HG03135 (cell line): ENCODE data around the gene EPB41L3.
"Not testable (repeated sequence)": the region's sequence is repeated elsewhere in the genome, so short reads cannot be mapped to it uniquely, and the experiment has no call there.

Experiments
- ATAC-seq: cut with Tn5 transposase; IDR thresholded peaks from one replicate; pipeline ENCODE4 v1.9.1; 2021; ENCODE audit warnings: mild to moderate bottlenecking, moderate library complexity; ENCODE audit not compliant: unreplicated experiment

Gene EPB41L3

GRCh38 chr18:5532066-5532465, 11.7 kb downstream of the EPB41L3 start:
- no peak for ATAC-seq

DNA sequence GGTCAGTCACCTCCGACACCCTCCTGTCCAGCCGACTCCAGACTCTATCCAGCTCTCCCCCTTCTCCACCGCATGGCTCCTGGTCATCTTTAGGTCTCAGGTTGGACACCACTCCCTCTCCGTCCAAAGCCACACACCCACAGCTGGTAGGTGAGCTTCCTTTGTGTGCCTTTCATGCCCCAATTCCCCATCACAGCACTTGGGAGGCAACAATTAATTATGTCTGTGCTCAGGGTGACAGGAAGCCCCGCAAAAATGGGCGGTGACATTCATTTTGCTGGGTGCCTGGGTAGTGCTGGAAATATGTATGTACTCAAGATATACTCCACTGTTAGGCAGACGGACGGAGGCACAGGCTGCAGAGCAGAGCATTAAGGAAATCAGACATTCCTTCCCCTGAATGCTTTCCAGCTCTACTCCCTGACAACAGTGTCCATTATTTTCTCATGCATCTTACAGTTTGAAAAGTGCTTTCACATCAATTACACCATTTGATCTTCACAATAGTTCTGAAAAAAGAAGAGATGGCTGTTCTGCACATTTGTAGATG, 13.1 kb downstream of the EPB41L3 start:
- no peak for ATAC-seq

DNA sequence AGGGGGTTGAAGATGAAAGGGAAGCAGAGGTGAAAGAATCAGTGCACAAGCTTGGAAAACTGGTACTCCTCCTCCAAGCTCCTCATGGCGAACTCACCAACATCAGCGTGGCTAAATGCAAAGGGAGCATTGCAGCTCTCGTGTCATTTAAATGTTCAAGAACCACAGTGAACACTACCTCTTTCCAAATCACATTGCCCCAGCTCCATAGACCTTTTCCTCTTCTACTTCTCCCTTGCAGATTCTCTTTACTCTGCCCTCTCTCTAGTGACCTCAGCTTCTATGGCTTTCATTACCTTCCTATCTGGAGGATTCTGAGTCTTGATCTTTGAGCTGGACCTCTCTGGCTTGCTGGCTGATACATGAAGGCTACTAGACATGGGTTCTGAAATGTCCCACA, 14.3 kb downstream of the EPB41L3 start:
- ATAC-seq = no peak

GRCh38 chr18:5527603-5528002, 16.2 kb downstream of the EPB41L3 start:
- ATAC-seq = no peak

DNA sequence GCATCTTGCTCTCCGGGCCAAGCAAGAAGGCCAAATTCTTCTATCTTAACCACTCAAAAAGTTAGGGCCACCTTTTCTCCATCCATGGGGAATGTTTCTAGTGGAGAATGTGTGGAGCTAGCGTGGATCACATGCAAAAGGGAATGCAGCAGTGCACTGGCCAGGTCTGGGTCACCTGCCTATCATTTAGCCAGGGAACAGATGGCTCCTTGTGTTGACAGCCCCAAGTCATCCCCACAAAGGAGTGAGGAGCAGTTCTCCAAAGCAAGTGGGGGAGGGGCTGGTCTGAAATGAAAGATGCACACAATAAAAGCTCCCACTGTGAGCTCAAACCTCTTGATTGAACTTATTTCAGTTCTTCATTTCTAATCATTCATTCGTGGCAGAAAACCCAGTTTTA, 19.1 kb downstream of the EPB41L3 start:
- no peak for ATAC-seq

- no peak for ATAC-seq
Observed at GRCh38 chr18:5521000-5521399, 22.8 kb downstream of the EPB41L3 start.

DNA sequence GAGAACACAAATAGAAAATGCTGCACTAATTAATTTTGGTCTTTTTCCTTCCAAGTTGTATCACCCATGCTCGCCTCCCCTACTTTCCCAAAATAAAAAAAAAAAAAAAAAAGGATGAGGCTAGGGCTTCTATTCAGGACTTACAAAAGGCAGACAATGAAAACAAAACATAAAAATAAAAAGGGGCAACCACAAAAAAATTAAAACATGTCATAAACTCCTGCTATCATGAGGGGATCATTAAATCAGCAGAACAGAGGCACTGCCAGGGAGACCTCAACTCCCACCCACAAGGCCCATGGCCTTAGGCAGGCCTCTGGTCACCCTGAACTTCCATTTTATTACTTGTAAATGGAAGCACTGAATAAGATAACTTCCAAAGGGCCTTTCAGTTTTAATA, 23.3 kb downstream of the EPB41L3 start:
- no peak for ATAC-seq

DNA sequence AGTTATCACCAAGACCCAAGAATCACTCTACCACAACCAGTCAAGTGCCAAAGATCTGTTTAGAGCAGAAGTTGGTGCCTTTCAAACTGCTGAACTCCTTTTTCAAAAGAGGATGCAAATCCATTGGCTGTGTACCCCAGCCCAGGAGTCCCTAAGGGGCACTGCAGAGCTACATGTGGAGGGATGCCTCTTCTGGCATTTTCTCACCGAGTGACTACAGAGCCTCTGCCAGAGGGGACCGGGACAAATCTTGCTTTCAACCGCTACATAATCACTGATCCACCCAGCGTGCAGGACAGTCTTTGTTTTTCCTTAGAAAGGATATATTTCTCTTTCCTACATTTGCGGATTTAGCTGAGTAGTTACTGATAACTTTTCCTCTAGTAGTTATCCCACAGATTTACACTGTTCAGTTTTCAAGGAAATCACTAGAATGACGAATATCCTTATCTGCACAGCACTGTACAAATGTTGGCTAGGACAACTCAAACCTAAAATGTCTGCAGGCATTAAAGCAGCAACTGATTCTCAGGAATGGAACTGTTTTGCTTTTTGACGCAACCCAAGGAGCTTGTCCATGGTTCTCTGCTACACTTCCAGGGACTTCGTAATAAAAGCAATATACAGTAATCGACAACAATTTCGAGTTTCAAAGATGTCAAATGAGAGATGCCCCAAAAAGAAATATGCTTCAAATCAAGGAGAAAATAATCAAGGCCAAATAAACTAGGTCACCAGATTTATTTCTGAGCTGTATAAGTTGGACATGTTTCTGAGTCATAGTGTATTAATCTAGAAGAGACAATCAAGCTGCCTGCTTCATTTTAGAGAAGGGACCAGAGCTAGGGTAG, 24.1 kb downstream of the EPB41L3 start:
- ATAC-seq = no peak

GRCh38 chr18:5518899-5519371, 24.9 kb downstream of the EPB41L3 start:
- no peak for ATAC-seq

DNA sequence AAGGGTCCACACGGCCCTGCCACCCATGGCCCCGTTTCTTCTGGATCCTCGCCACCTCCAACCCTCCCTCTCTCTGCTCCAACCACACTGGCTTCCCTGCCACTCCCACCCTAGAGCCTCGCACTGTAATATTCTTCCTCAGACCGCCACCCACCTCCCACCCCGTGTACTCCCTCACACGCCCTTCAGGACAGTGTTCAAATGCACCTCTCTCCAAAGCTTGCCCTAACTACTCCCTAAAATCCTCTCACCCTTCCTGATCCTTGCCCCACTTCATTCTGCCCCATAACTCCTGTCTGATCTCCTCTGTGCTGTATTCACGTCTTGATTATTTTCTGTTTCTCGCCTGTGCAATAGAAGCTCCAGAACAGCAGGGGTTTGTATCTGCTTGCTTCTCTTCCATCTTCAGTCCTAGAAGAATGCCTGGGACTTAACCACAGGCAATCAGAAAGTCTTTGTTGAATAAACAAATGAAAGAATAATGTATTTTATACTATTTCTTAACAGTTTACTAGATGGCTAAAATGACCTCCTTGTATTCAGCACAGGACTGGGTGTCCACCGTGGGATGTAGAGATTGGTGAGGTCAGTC, 25.5 kb downstream of the EPB41L3 start:
- no peak for ATAC-seq

DNA sequence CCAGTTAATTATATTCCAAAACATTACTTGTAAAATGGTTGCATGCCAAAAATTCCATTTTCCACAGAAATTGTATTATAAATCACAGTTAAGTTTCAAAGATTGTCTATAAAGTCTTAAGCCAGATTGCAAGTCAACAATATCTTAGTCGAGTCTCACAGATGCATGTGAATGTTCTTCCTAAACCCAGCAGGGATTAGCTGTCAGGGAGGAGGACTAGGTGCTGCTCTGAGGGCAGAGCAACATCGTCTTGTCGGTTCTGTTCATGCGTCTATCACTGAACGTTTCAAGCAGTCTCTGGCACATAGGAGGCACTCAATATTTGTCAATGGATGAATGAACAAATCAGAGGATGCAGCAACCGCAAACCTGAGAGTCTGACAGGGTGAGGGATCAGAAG, 27.0 kb downstream of the EPB41L3 start:
- ATAC-seq = no peak

DNA sequence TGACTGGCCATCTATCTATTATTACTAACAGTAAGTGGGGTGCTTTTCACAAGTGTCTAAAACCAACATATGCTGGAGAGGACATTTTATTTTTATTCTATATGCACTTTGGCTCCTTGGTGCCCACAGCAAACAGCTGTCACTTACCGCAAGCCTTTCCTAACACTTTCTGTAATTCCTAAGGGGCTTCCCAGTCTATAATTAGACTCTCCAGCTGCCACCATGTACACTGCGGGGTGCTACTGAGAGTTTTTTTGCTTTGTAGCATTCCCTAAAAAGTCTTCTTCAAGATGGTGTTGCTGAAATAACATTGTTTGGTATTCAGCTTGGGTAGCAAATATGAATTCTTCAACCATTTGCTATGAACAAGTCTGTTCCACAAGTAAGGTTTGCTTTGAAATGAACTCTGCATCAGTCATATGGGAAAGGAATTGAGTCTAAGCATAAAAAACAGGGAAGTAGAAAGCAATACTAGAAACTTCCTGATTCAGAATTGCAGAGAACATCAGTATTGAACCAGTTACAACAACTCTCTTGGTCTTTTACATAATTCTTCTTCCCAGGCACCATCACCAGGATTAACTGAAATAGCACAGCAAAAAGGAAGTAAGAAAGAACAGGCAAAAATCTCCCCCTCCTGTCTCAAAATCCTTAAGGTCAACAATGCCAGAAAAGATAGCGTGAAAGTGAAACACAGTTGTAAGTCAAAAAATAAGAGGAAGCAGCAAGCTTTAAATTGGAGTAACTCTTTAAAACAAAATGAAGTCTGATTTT, 28.6 kb downstream of the EPB41L3 start:
- ATAC-seq = no peak

GRCh38 chr18:5513947-5514346, 29.9 kb downstream of the EPB41L3 start:
- ATAC-seq = no peak

DNA sequence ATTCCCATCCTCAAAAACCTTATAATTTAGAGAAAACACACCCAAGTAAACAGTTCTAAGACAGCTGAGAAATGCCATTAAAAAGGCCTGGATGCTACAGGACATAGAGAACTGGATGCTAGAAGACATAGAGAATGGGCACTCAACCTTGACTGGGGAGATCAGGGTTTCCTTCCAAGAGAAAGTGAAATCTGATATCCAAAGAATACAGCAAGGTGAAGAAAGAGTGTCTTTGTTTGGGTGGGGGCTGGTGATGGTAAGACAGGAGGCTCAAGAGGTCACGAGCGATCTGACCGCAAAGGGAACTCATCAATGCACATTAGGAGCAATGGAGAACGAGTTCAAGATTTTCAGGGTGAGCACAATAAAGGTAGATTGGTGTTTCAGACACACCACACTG, 31.6 kb downstream of the EPB41L3 start:
- ATAC-seq = no peak

- not testable (repeated sequence) for ATAC-seq
Observed at GRCh38 chr18:5511541-5511940, 32.3 kb downstream of the EPB41L3 start.

GRCh38 chr18:5510135-5510846, 33.5 kb downstream of the EPB41L3 start:
- no peak for ATAC-seq

GRCh38 chr18:5508821-5509220, 35.0 kb downstream of the EPB41L3 start:
- no peak for ATAC-seq

DNA sequence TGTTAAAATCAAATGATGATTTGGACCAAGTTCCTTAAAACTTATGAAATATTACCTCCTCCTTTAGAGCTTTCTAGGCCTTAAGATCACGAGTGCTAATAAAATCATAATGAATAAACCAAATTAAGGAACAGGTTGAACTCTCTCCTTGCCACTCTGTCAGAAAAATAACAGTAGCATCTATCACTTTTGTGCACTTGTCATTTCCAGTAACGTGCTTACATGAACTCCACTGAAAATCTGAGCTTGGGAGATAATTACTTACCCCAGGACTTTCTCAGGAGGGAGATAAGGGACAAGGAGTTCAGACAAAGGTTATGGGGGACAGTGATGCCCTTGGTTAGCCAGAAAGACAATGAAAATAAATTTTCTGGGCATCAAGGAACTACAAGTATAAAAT, 36.0 kb downstream of the EPB41L3 start:
- no peak for ATAC-seq

GRCh38 chr18:5506174-5506573, 37.6 kb downstream of the EPB41L3 start:
- no peak for ATAC-seq

GRCh38 chr18:5503740-5504139, 40.1 kb downstream of the EPB41L3 start:
- ATAC-seq = no peak
